HG02759 (cell line): ENCODE measurements around the gene TRPM4.
"Not testable (repeated sequence)": the region's sequence is repeated elsewhere in the genome, so short reads cannot be mapped to it uniquely, and the experiment has no call there.

Experiments
- ATAC-seq: cut with Tn5 transposase; IDR thresholded peaks from one replicate; pipeline ENCODE4 v1.9.1; 2021; ENCODE audit warnings: mild to moderate bottlenecking, moderate library complexity; ENCODE audit not compliant: unreplicated experiment

The TRPM4 gene

GRCh38 chr19:49157445-49158224, at the start of gene TRPM4:
Gene TRPM4, plus strand, starts transcription at chr19:49157792. Its CDS starts 75 bp downstream, at chr19:49157867.
- ATAC-seq = no peak

GRCh38 chr19:49109051-49109450, 48.5 kb upstream of the TRPM4 start:
- no peak for ATAC-seq

GRCh38 chr19:49109569-49110233, 47.9 kb upstream of the TRPM4 start:
- ATAC-seq = no peak

DNA sequence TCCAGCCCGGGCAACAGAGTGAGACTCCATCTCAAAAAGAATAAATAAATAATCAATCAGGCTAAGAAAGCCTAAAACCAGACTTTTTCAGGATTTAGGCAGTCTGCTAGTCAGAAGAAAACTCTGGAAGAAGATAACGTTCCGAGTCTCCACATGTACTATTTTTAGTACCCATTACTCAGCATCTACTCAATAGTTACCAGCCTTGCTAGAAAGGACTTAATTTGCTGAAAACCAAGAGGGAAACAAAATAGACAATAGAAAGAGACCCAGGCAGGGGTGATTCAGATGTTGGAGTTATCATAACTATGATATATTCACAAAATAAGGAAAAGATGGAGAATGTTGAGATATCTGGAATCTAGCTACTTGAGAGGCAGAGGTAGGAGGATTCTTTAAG, 47.0 kb upstream of the TRPM4 start:
- no peak for ATAC-seq

DNA sequence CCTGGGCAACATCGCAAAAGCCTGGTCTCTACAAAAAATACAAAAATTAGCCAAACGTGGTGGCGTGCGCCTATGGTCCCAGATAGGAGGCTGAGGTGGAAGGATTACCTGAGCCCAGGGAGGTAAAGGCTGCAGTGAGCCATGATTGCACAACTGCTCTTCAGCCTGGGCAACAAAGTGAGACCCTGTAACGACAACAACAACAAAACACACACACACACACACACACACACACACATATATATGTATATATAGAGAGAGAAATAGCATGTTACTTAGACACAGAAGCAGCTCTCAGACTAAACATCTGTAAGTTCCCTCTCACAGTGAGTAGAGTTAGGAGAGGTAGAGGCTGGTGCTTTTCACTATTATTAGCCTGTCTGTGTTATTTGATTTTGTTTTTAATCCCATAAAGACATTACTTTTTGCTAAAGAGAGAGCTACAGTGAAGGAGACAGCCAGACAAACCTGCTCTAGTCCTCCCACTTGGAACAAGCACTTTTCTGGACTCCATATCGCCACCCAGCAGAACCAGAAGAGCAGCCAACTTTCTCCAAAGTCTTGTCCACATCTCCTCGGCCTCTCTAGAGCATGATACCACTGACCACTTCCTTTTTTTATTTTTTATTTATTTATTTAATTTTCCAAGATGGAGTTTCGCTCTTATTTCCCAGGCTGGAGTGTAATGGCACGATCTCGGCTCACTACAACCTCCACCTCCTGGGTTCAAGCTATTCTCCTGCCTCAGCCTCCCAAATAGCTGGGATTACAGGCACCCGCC, 46.2 kb upstream of the TRPM4 start:
- no peak for ATAC-seq

- peak; percentile 60 for ATAC-seq
Observed at GRCh38 chr19:49113762-49114629, 43.6 kb upstream of the TRPM4 start, which contains the start of gene LIN7B. Gene LIN7B, plus strand, starts transcription at chr19:49114370. Its CDS starts 35 bp downstream, at chr19:49114405.

DNA sequence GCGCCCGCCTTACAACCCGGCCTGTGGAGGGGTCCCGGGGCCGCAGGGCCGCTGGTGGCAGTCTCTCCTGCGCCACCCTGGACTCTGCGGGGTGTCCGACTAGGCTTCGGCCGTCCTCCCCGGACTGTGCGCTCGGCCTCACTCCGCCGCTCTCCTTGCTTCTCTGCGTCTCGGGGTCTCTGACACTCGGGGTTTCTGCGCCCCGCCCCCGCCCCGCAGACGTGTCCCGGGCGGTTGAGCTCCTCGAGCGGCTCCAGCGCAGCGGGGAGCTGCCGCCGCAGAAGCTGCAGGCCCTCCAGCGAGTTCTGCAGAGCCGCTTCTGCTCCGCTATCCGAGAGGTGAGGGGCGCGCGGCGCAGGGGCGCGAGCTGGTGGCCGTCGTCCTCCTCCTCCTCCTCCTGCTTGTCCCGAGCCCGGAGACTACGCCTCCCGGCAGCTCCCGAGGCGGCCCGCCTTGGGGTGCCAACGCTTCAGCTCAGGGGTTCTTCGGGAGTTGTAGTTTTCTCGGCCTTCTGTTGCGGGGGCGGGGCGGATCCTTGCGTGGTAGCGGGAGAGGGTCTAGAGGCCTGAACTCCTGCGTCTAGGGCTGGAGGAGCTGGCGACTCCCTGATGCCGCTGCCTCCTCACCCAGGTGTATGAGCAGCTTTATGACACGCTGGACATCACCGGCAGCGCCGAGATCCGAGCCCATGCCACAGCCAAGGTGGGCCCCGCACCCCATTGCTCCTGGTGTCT, 42.8 kb upstream of the TRPM4 start:
- no peak for ATAC-seq

DNA sequence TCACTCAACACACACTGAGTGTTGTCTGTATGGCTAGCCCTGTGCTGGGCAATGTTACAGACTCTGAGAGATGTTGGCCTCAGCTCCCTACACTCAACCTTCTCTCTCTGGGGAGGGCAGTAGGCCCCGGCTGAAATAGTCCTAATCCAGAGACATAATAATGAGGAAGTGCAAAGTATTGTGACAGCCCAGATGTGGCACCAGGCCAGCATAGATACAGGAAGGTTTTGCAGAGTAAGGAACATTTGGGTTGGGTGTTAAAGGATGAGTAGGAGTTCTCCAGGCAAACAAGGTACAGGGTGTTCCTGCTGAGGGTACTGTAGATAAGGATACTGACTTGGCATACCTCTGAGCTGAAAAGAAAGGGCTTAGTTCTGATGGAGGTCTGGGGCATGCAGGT, 41.0 kb upstream of the TRPM4 start:
- no peak for ATAC-seq

- no peak for ATAC-seq
Observed at GRCh38 chr19:49117677-49118564, 39.7 kb upstream of the TRPM4 start.

DNA sequence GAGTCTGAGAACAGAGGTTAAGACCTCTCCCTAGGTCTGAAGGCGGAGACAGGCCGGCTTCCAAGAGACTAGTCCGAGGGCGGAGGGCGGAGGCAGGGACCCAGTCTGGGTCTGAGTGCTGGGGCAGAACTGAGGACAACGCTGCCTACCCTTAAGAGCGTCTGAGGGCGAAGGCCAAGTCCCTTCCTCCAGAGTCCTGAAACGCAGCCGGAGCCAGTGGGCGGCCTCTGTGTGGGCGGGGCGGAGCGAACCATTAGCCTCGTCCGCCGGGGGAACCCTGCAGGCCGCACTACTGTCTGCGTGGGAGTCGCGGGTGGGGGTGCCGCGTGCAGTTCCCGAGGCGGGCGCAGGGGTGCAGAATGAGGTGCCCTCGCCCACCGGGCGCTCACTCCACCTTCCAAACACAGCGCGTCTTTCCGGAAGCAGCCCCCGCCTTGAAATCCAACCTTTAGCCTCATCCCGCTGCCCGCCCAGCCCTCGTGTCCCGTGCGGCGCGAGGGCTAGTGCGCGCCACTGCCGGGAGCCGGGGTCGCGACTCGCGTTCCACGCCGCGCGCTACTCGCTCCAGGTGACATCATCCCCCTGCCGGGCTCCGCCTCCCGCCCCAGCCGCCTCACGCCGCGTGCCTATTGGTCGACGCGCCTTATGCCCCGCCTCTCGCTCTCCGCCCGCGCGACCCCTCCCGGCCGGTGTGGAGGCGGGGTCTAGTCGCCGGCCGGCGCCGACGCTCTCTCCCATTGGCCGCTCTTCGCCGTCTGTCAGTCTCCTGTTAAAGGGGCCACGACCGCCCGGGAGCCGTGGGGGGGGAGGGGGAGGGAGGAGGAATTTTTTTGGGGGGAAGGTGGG, 38.8 kb upstream of the TRPM4 start, which contains the start of gene C19orf73:
TSS of gene C19orf73 (minus strand) at position 579 of the 846 bp plus-strand sequence. CDS start at position 458, 121 bp downstream.
- ATAC-seq = peak; percentile 71

DNA sequence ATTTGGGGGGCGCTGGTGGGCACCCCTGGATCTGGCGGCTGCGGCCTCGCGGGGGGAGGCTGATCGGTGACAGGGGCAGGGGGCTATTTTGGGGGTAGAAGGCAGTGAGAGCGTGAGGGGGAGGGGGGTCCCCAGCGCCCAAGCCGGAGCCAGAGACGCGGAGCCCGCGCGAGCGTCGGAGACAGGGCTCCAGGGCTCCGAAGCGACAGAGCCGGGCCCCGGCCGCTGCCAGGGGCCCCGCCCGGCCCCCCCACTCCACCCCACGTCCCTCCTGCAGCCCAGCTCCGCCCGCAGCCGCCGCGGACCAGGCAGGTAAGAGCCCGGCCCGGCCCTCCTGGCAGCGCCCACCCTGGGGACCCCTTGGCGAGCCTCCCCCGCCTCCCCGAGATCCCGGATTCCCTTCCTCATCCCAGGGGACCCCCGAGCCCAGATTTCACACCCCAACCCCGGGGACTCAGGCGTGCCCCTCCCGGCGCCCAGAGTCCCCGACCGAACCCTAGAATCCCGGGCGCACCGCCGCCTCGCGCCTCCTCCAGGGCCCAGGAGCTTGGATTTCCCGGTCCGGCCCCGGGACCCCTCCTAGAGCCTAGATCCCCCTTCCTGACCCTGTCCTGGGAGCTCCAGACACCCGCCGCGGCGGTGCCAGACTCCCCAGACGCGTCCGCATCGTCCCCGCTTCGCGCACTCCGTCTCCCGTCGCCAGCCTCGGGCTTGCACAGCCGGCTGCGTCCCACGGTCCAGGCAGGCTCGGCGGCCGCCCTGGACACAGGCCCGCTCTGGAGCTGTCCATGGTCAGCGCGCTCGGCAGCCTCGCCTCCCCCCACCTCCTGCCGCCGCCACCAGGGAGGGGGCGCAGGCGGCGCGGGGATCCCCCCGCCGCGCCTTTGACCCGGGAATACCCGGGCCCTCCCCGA, 37.9 kb upstream of the TRPM4 start, which contains the start of gene PPFIA3:
TSS of gene PPFIA3 (plus strand) at position 134 of the 914 bp plus-strand sequence. CDS start 8,330 bp downstream, outside the sequence.
- ATAC-seq = no peak

GRCh38 chr19:49120325-49120683, 37.3 kb upstream of the TRPM4 start:
- no peak for ATAC-seq

- ATAC-seq = no peak
Observed at GRCh38 chr19:49120868-49121267, 36.7 kb upstream of the TRPM4 start.

GRCh38 chr19:49121841-49122240, 35.8 kb upstream of the TRPM4 start:
- ATAC-seq = not testable (repeated sequence)

DNA sequence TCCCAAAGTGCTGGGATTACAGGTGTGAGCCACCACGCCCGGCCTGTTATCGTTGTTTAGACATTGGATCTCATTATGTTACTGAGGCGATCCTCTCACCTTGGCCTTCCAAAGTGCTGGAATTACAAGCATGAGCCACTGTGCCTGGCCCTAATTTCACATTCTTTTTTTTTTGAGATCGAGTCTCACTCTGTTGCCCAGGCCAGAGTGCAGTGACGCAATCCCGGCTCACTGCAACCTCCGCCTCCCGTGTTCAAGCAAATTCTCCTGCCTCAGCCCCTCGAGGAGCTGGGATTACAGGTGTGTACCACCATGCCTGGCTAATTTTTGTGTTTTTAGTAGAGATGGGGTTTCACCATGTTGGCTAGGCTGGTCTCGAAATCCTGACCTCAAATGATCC, 34.3 kb upstream of the TRPM4 start:
- ATAC-seq = not testable (repeated sequence)

DNA sequence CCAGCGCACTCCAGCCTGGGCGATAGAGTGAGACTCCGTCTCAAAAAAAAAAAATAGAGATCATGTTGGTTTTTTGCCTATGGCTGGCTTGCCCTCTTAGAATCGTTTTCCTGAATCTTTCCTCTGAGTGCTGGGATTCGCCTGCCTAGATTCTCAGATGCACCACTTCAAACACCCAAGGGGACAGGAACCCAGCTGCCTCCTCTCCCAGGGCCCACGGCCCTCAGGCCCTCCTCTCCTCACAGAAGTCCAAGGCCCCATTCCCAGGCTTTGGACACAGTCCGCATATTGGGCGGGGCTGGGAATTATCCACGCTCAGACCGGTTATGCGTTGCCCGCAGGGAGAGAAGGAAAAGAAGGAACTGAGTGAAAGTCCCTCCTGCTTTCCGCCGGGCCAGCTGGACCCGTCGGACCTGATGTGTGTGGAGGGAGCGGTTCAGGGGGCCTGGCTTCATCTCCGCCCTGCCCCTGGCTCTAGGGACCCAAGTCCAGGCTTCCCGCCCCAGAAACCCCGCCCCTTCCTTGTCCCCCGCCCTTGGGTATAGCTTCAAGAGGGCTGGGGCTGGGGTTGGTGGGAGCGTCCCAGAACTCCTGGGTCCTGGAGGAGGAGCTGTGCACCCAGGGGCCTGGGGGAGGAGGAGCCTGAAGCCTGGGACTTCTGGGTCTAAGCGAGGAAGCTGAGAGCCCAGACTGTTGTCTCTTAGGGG, 32.4 kb upstream of the TRPM4 start:
- ATAC-seq = no peak
